Neural progenitor cell (in vitro differentiated cells): ENCODE data around the gene PDGFB.

Source experiments
- EZH2 ChIP-seq: fragments of 200-600 bp; sonication (generic); IDR thresholded peaks from 2 replicates; pipeline ENCODE4 v1.6.1; 2017; ENCODE audit warnings: antibody characterized with exemption, mild to moderate bottlenecking, moderate library complexity
- EZH2phosphoT487 ChIP-seq: fragments of 200-600 bp; sonication (generic); IDR thresholded peaks from 2 replicates; pipeline ENCODE4 v1.6.1; 2017; ENCODE audit warnings: antibody characterized with exemption

- no peak for TF ChIP-seq EZH2phosphoT487
- no peak for TF ChIP-seq EZH2
Measured at GRCh38 chr22:39184586-39185577, 59.9 kb downstream of the PDGFB start.
